GM12878 (cell line): Measurements from ENCODE around the gene MRC2.

ENCODE experiments used
- CTCF ChIP-seq, 3 experiments: IDR thresholded peaks in 2 of 3; conservative IDR thresholded peaks in 1 of 3; 2 replicates each; pipeline ENCODE4 v1.5.1; 2011; ENCODE audit warnings: low read depth in 3 of 3, low read length in 3 of 3, mild to moderate bottlenecking in 3 of 3, control low read depth in 2 of 3, moderate library complexity in 2 of 3, inconsistent platforms in 1 of 3, mixed read lengths in 1 of 3; ENCODE audit not compliant: control insufficient read depth in 2 of 3, insufficient read depth in 1 of 3; ENCODE audit errors: extremely low read depth in 1 of 3
- EZH2 ChIP-seq: IDR thresholded peaks from 2 replicates; pipeline ENCODE4 v1.6.1; 2012; ENCODE audit warnings: low read depth, mild to moderate bottlenecking, control low read depth, inconsistent platforms, low read length, borderline replicate concordance; ENCODE audit not compliant: control insufficient read depth
- REST ChIP-seq: IDR thresholded peaks from 2 replicates; pipeline ENCODE4 v1.6.1; 2012; ENCODE audit warnings: mild to moderate bottlenecking, low read depth, low read length
- TARDBP ChIP-seq: IDR thresholded peaks from 2 replicates; pipeline ENCODE4 v1.6.1; 2016; ENCODE audit warnings: borderline replicate concordance
- TBL1XR1 ChIP-seq: IDR thresholded peaks from 2 replicates; pipeline ENCODE4 v1.6.1; 2012; ENCODE audit warnings: low read depth, low read length, improper control_type of control experiment
- TF ChIP-seq, protein P1 (sequence below): IDR thresholded peaks from 2 replicates; pipeline ENCODE4 v1.6.1; 2012; ENCODE audit warnings: low read depth, low read length, improper control_type of control experiment

DNA sequence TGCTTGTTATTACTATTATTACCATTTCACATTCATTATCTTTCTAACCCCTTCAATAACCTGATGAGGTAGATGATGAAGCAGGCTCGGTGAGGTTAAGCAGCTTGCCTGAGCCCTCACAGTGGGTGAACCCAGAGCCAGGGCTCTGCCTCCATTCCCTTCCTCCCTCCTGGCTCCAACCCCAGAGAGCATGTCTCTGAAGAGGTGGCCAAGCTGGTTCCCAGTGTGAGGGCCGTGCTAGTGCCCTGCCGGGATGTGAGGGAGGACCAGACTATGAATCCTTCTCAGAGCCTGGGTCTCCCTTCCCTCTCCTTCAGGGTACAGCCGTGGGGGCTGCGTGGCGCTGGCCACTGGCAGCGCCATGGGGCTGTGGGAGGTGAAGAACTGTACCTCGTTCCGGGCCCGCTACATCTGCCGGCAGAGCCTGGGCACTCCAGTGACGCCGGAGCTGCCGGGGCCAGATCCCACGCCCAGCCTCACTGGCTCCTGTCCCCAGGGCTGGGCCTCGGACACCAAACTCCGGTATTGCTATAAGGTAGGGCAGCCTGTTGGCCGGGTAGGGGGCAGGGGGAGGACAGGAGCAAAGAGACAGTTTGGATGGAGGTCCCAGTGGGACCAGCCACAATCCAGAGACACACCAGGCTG is 49.6 kb downstream of the MRC2 start:
- TF ChIP-seq TARDBP, result no peak
- TF ChIP-seq REST, result no peak
- no peak for TF ChIP-seq EZH2
- no peak for TF ChIP-seq TBL1XR1
- TF ChIP-seq CTCF (IDR thresholded peaks at IDR 0.05 in 2 of 3, conservative IDR thresholded peaks at IDR 0.05 in 1 of 3; ENCODE audit: control insufficient read depth in 2 of 3, extremely low read depth in 1 of 3, insufficient read depth in 1 of 3, low read depth in 3 of 3, low read length in 3 of 3), result no peak
- TF ChIP-seq, protein P1, sequence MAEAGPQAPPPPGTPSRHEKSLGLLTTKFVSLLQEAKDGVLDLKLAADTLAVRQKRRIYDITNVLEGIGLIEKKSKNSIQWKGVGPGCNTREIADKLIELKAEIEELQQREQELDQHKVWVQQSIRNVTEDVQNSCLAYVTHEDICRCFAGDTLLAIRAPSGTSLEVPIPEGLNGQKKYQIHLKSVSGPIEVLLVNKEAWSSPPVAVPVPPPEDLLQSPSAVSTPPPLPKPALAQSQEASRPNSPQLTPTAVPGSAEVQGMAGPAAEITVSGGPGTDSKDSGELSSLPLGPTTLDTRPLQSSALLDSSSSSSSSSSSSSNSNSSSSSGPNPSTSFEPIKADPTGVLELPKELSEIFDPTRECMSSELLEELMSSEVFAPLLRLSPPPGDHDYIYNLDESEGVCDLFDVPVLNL, result no peak
